ENCODE results near the gene NEO1.

GRCh38 chr15:73010154-73011152 is 41.8 kb upstream of the NEO1 start:
- TF ChIP-seq POLR2A (IDR thresholded peaks at IDR 0.05; ENCODE audit: low read depth, low read length): no peak
- no peak for TF ChIP-seq POLR2AphosphoS5 (IDR thresholded peaks at IDR 0.05; ENCODE audit: low read depth, low read length)
- no peak for TF ChIP-seq TAF1 (IDR thresholded peaks at IDR 0.05; ENCODE audit: borderline replicate concordance, low read depth, low read length)

Measured in GM12892 (cell line).